DND-41 (cell line): ENCODE measurements around the gene SNCAIP.

ENCODE experiments used
- ATAC-seq: fragments of 200-7000 bp; cut with Tn5 transposase; 3 replicates; pipeline ENCODE4 v1.9.1; 2021; ENCODE audit warnings: low read depth; ENCODE audit not compliant: insufficient read depth
- DNase-seq: peaks from one replicate; pipeline ENCODE4 v3.0.0-alpha.2; 2020
- H2AFZ ChIP-seq: 2 replicates; pipeline ENCODE4 v1.6.0; 2012; ENCODE audit warnings: low read depth, low read length
- H3K27ac ChIP-seq: 2 replicates; pipeline ENCODE4 v1.5.1; 2012; ENCODE audit warnings: low read length, inconsistent platforms
- H3K27me3 ChIP-seq: fragments of 200-600 bp; sonication (generic); 2 replicates; pipeline ENCODE4 v1.6.0; 2012; ENCODE audit warnings: low read length, mild to moderate bottlenecking, inconsistent platforms; ENCODE audit not compliant: insufficient read depth, poor library complexity
- H3K36me3 ChIP-seq: 2 replicates; pipeline ENCODE4 v1.5.1; 2012; ENCODE audit warnings: low read length, inconsistent platforms; ENCODE audit not compliant: insufficient read depth
- H3K4me1 ChIP-seq: 2 replicates; pipeline ENCODE4 v1.5.1; 2012; ENCODE audit warnings: mild to moderate bottlenecking, low read length; ENCODE audit not compliant: insufficient read depth
- H3K4me2 ChIP-seq: 2 replicates; pipeline ENCODE4 v1.6.0; 2012; ENCODE audit warnings: mild to moderate bottlenecking, moderate library complexity, low read length, inconsistent platforms; ENCODE audit not compliant: insufficient read depth
- H3K4me3 ChIP-seq, 2 experiments: fragments of 200-600 bp in 1 of 2; shearing (Covaris generic) in 1 of 2; 2 replicates each; pipeline ENCODE4 v1.5.1; 2012 to 2016; ENCODE audit warnings: inconsistent platforms in 2 of 2, low read length in 2 of 2, mild to moderate bottlenecking in 2 of 2, low read depth in 1 of 2, moderate library complexity in 1 of 2
- H3K79me2 ChIP-seq: 2 replicates; pipeline ENCODE4 v1.6.0; 2012; ENCODE audit warnings: low read length, inconsistent platforms; ENCODE audit not compliant: insufficient read depth
- H3K9ac ChIP-seq: 2 replicates; pipeline ENCODE4 v1.6.0; 2012; ENCODE audit warnings: low read depth, mild to moderate bottlenecking, inconsistent platforms, low read length, moderate library complexity
- H3K9me3 ChIP-seq: 2 replicates; pipeline ENCODE4 v1.5.1; 2012; ENCODE audit warnings: low read length, moderate library complexity, mild to moderate bottlenecking, inconsistent platforms; ENCODE audit not compliant: insufficient read depth, severe bottlenecking
- H4K20me1 ChIP-seq: 2 replicates; pipeline ENCODE4 v1.6.0; 2012; ENCODE audit warnings: low read length; ENCODE audit not compliant: insufficient read depth
- CTCF ChIP-seq: IDR thresholded peaks from 2 replicates; pipeline ENCODE4 v1.5.1; 2012; ENCODE audit warnings: borderline replicate concordance, low read length, moderate library complexity, mild to moderate bottlenecking; ENCODE audit not compliant: poor library complexity, severe bottlenecking; ENCODE audit errors: extremely low read depth
- EZH2 ChIP-seq: IDR thresholded peaks from 3 replicates; pipeline ENCODE4 v1.6.1; 2012; ENCODE audit warnings: borderline replicate concordance, low read depth, mild to moderate bottlenecking, moderate library complexity, low read length, inconsistent platforms; ENCODE audit not compliant: severe bottlenecking

SNCAIP gene

GRCh38 chr5:122402955-122403685 lies 91.1 kb downstream of the SNCAIP start:
- TF ChIP-seq CTCF: no peak
- no peak for TF ChIP-seq EZH2
- Histone ChIP-seq H3K9me3 (no peaks in the 10 kb centered on the region), H4K20me1 (no peaks in the 10 kb centered on the region), H3K36me3 (no peaks in the 10 kb centered on the region), H3K4me2 (no peak overlapping the region), H3K27me3 (no peaks in the 10 kb centered on the region), H3K79me2 (no peaks in the 10 kb centered on the region), H2AFZ (no peak overlapping the region), H3K9ac (no peak overlapping the region), H3K27ac (no peak overlapping the region), H3K4me1 (no peaks in the 10 kb centered on the region), H3K4me3 (no peak overlapping the region)
- DNase-seq (no peak), ATAC-seq (no peak)

- Histone ChIP-seq H2AFZ (no peak overlapping the region), H3K9ac (no peak overlapping the region), H3K36me3 (no peaks in the 10 kb centered on the region), H3K4me2 (no peak overlapping the region), H3K4me1 (no peaks in the 10 kb centered on the region), H3K4me3 (no peak overlapping the region), H4K20me1 (no peaks in the 10 kb centered on the region), H3K79me2 (no peaks in the 10 kb centered on the region), H3K27me3 (no peaks in the 10 kb centered on the region), H3K9me3 (no peaks in the 10 kb centered on the region), H3K27ac (no peak overlapping the region)
- ATAC-seq: no peak
- TF ChIP-seq CTCF: no peak
- no peak for TF ChIP-seq EZH2
- no peak for DNase-seq
These were observed 92.0 kb downstream of the SNCAIP start for GRCh38 chr5:122404018-122404417.

- Histone ChIP-seq H2AFZ (no peak overlapping the region), H3K4me1 (no peaks in the 10 kb centered on the region), H3K4me2 (no peak overlapping the region), H4K20me1 (no peaks in the 10 kb centered on the region), H3K27me3 (no peaks in the 10 kb centered on the region), H3K27ac (no peak overlapping the region), H3K36me3 (no peaks in the 10 kb centered on the region), H3K79me2 (no peaks in the 10 kb centered on the region), H3K9ac (no peak overlapping the region), H3K9me3 (no peaks in the 10 kb centered on the region), H3K4me3 (no peak overlapping the region)
- no peak for TF ChIP-seq EZH2
- no peak for TF ChIP-seq CTCF
- ATAC-seq (no peak), DNase-seq (no peak)
These were observed 92.8 kb downstream of the SNCAIP start for GRCh38 chr5:122404653-122405362.
